HT1080 (cell line): ENCODE data around the gene SLC18A3. TPM values are rescaled to one million over a fixed set of nuclear protein-coding genes. Genes with fewer than 3 reads are reported as not detected.

Experiments
- DNase-seq: peaks from one replicate; pipeline ENCODE4 v3.0.0-alpha.2; 2015; ENCODE audit warnings: low read depth
- total RNA-seq: library from RNA; depleted of rRNA; stranded (reverse); fragments of >200 nt; shearing (Covaris generic); gene quantifications from 2 replicates; pipeline ENCODE4 v1.2.3, GENCODE V29; 2014

Gene SLC18A3
- total RNA-seq, 1 experiment from 2014 or later: not detected

DNA sequence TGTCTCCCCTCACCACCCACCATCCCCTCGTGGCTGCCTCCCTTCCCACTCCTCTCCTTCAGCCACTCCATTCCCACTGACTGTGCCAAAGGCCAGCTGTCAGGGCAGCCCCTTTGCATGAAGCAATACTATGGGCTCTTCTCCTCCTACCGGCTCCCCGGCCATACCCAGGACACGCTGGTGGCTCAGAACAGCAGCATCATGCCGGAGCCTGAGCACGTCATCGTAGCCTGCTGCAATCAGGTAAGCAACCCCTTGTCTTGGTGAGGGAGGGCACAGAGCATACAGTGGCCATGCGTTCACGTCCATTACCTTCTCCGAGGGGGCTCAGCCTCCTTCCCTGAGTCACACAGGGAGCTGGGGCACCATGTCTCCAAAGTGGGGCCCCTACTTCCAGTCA is 15.3 kb downstream of the SLC18A3 start:
- no peak for DNase-seq

DNA sequence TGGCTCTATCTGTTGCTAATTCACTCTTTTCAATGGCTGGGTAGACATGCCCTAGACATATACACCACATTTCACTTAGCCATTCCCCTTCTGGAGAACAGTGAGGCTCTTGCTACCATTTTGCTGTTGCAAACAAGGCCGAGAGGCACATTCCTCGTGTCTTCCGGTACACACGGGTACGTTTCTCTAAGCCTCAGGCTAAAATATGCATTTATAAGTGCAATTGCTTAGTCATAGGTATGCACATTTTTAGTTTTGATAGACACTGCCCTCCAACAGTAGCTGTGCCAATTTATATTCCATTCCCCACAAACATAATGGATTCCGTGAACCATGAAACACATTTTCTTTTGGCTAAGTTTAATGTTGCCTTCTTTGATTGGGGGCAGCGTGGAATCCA is 16.9 kb downstream of the SLC18A3 start:
- no peak for DNase-seq

DNA sequence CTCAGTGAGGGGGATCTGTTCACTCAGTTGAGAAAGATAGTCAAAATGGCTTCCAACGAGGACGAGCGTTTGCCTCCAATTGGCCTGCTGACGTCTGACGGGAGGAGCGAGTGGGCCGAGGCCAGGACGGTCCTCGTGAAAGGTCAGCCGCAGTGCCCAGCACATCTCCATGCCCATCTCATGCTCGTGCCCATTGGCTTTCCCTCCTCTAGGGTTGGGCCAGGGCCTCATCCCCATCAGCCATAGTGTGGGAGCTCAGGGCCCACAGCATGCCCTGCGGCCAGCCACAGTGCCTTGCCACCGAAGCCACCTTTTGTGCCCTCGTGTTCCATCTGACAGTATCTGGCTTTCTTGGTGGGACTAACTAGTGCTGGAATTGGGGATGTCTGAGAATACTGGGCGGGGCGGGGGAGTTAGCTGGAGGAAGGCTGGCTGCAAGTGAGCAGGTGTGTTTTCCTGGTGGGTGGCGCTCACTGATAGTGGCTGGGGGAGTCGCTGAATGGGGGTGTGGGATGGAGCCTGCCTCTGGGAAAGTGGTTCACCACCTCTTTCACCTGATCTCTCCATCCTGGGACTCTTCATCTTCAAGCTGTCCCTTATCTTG is 17.6 kb downstream of the SLC18A3 start:
- DNase-seq: no peak

DNA sequence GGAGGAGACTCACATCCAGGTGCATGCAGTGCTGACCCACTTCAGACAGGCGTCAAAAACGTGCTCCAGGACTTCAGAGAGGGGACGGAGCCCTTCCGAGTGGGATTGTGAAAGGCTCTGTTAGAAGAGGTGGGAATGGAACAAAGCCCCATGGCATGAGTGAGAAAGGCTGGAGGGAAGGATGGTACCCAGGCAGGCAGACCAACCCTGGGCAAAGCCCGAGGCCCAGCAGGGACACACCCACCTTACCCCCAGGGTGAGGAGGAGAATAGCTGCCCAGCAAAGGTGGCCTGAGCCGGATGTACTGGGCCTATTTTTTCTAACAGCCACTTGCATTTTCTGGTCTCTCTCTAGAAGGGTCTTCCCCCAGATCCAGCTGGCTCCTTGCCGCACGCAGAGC is 18.5 kb downstream of the SLC18A3 start:
- DNase-seq: no peak

DNA sequence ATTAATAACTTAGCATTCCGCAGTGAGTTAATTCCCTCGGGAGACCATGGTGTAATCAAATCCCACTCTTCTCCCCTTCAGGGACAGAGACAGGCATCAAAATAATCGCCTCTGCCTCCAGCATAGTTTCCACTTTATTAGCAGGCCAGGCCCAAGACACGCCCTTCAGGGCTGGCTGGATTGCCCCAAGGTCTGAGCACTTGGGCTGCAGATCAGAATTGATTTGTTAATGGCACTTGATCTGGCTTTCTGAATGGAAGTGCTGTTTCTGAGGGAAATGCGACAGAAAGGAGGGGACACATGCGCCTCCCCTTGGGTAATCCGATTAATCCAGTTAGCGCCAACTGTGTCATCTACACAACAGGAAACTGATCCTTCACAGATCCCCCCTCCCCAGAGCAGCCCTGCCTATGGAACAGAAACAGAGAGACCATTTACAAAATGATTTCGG is 19.3 kb downstream of the SLC18A3 start:
- DNase-seq: no peak

DNA sequence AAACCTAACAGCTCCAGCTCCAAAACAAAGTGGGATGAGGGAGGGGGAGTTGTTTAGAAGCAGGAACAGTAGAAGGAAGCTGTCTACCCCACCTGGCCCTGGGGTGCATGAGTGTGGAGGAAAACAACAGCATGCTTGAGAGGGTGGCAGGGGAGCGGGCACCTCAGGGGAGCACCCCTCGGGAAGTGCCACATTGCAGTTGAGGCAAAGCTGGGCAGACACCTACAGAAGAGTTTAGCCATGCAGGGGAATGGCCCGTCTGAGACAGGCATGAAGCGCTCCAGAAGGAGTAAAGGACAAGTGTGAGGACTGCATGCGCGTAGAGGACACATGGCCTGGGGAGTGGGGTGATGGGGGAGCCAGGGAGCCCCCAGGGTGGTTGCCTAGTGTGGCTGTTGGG is 21.9 kb downstream of the SLC18A3 start:
- DNase-seq: no peak

DNA sequence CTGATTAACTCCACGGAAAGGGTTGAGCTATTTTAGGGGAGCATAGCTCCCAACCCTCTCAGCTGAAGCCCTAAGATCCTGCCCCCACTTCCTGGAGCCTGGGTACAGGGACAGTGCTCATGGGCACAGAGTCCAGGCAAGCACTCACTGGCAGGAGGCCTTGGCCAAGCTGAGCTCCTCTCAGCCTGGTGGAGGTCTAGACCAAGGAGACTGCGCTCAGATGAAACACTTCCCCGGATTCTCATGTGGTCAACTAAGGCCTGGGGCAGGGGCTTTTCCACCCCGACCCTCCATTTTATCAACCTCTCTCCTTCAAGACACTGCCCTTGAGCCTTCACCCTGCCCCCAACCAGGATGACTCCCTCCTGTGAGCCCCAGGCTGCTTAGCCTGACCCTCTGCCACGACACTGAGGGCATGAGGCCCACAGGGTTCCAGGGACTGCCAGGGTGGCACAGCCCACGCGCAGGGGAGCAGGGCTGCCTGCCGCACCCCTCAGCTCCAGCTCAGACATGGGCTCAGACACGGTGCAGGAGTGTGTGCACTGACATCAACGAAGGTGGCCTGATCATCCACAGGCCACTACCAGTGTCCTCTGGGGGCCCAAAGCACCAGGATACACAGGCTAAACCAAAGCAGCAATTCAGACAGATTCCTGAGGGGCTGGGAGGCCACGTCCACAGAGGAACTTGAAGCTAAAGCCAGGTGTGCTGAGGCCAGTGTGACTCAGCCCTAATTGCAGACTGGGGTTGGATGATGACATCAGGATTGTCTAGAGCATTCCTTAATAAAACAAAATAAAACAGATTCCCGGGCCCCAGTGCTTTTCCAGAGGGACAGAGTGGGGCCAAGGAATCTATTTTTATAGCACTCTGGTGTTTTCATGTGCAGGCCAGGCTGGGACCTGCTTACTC is 22.6 kb downstream of the SLC18A3 start:
- DNase-seq: no peak

DNA sequence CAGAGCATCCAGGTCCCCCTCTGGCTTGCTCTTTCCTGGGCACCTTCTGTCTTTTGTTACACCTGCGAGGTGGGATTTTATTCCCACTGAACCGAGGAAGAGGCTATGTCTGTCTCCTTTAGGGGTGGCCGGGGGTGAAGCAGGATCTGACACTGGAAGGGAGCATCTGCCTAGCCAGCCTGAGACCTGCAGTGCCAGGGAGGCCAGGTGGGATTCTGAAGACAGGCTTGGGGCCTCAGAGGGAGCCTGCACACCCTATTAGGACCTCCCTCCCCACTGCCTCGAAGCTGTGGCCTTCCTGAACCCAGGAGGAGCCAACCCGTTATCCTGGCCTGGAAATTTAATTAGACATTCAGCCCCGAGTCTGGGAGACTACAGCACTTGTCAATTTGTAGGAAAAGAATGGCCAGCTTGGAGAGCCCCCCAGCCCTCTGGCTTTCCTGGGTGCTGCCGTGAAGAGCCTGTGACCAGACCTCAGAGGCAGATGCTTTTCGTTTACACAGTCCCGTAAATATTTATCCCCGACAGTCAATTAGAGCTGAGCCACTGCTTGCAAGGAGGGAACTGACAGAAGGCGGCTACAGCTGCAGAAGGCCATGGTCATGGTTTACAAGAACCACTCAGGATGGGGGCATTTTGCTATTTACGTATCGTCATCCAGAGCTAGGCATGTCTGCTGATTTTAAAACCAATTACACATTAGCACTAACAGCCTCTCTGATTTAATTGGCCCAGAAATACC is 23.4 kb downstream of the SLC18A3 start:
- no peak for DNase-seq

DNA sequence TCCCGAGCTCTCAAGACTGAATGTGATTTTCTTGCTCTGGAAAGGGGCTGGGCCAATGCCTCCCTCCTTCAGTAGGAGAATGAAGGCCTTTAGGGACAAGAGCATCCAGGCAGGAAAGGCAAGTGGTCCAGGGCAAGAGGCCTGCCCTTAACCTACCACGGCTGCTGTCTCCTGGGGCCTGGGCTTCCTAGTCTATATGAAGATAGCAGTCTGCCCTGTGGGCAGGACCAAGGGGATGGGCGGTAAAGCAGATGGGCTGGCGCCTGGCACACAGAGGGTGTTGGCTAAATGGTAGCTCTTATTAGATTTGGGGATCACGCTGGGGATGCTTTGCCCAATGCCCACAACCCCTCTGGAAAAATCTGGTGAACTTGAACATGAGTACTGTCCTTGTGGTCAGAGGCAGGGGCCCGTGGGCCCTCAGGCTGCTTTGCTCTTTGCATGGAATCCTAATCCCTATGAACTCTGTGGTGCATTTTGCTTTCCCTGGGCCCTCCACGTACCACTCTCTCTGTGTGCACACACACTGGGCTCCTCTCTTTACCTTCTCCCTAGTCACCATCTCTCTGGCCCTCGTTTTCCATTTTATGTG is 24.1 kb downstream of the SLC18A3 start:
- no peak for DNase-seq

DNA sequence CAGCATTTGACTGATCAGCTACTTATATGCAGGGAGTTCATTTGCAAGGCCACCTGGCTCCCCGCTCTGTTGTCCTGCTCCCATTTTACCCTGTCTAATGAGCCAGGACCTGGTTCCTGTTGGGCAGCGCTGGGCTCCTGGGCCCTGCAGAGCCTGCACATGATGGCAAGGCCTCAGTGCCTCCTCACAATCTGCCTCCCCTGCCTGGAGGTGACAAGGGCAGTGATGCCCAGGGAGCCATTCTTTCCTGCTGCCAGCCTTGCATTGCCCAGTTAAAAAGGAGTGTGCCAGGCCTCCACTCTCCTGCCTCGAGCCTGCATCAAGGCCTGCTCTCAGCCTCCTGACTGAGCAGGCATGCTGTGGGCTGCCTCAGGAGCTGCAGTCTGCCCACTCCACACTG is 32.2 kb downstream of the SLC18A3 start:
- no peak for DNase-seq

DNA sequence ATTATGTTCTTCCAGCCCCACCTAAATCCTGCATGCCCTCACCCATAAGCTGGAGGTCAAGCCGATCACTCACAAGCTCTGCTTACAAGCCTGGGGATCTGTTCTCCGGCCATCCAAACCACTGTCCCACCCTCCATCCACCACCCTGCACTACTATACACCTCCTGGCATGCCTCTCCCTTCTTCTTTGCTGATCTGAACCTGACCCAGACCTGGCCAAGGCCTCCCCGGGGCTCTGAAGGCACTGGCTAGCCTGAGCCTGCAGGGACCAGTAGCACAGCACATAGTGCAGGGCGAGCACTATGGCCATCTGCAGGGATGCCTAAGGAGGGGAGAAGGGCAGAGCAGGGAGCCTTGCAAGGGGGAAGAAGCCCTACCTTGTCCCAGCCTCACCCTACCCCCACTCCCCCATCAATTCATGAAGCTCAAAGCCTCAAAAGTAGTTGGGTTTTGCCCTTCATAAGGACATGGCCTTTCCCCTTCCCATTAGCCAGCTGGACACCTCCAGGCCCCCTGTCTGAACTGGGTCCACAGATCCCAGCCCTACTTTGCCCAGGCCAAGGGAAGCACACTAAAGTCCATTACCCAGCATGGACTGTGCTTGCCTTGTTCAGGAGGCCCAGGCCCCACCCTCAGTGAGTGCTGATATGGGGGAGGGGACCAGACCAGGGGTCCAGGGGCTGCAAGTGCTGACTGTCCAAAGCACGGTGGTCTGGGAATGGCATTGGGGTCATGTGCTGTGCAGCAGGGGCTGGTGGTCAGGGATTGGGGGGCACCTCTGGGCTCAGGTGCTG is 33.3 kb downstream of the SLC18A3 start:
- DNase-seq: no peak

DNA sequence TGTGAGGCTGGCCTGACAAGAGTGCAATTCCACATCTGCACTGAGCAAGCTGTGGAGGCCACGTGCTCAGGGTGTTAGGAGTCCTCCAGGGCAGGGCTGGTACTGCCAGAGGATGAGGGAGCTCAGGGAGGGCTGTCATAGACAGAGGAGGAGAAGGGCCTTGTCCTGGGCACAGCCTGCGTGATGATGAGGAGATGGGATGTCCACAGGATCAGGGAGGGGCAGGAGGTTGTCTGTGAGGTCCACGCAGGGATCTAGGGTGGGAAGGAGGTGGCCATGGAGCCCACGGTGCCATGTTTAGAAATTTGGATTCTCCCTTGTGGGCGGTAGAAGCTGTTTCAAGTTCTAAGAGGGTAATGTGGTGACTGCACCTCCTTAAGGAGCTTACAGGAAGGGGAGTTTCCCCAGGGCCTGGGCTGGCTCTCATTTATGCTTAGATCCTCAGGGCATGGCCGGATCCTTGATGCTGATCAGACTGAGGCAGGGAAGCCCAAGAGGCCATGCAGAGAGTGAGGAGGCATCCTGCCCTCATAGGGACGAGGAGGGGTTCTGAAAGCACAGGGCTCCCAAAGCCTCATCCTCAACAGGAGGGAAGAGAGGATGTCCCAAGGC is 34.0 kb downstream of the SLC18A3 start:
- no peak for DNase-seq

DNA sequence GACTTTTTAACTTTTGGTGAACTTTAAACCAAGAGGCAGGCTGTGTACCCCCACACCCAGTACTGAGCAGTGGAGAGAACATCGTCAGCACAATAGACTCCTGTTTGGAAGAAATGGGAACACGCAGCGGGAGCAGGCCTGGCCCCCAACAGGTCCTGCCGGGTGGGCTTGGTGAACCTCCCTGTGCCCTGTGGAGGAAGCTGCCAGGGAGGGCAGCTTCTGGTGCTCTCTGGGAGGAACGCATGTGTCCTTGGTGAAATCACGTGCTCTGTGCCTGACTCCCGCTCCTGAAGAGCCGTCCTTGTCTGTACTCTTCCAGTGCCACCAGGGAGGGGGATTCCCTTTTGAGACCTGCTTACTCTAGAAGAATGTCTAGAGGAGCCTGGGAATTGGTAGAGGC is 35.3 kb downstream of the SLC18A3 start:
- DNase-seq: no peak

DNA sequence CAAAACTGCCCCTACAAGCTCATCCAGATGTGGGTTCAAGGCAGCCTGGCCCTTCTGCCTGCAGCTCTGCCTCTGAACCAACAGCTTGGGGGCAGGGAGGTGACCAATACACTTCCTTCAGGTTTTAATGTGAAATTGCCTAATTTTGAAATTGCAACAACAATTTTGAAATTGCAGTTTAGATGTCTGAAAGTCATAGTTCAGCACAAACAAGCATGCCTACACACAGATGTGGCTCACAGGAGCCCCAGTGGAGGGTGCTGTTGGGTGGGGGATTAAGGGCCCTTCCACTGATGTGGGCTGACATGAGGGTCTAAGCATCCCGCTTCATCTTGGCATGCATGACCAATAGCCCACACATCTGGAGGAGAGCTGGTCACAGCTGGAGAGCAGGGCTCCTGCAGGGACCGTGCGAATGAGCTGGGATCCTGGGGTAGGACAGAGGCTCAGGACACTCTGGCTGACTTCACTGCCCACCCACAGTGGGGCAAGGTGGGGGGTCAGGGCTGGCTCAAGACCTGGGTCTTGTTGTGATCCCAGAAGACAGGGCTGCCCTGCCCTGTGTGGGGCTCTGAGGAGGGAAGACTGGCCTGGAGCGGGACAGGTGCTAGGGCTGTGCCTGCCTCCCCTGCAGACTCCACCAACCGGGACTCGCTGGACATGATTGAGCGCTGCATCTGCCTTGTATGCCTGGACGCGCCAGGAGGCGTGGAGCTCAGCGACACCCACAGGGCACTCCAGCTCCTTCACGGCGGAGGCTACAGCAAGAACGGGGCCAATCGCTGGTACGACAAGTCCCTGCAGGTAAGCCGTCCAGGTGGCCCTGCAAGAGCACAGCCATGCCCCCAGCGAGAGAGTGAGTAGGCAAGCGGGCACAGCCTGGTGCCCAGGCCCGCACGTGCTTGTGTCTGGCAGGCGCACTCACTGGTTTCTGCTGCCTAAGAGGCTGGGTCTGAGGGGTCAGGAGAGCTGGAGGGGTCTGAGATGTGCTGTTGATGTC is 36.1 kb downstream of the SLC18A3 start:
- DNase-seq: no peak

DNA sequence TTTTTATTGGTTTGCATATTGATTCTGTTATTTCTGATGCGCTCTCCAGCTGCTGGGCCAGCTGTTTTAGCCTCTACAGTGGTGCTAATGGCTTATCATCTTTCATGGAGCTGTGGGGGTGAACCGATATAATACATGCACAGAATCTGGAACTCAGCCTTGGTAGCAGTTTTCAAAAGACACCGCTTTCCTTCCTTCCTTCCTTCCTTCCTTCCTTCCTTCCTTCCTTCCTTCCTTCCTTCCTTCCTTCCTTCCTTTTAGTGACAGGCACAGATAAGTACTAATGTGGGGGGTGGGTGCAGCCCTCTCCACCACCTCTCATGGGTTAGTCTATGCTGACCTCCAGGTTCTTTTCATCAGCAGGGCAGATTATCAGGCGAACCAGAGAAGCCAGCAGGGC is 37.4 kb downstream of the SLC18A3 start:
- no peak for DNase-seq

DNA sequence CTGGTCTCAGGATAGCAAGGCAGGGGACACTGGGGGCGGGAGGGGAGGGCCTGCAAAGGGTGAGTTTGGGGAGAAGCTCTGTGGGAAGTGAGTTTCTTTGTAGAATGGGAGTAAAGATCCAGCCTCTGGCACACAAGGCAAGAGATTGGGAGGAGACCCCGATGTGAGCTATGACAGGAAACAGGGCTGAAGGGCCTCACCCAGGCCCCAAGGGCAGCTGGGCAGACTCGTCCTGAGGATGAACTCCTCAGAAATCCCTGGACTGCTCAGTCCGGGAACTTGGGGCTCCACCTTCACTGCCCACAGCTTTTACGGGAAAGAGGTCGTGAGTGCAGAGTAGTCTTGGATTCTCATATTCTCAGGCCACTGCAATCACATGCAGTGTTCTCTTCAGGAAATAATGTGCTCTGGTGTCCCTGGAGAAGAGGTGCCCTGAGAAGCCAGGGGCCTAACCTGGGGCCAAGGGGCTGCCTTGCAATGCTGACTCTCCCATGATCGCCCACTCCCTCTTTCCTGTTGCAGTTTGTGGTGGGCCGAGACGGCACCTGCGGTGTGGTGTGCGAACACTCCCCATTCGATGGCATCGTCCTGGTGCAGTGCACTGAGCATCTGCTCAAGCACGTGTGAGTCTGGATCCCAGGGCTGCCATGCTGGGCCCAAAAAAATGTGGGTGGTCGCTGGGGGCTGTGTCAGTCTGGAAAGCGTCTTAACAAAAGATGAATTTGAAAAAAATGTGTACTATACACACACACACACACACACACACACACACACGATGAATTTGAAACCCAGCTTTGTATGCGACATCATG is 38.1 kb downstream of the SLC18A3 start:
- DNase-seq: no peak

DNA sequence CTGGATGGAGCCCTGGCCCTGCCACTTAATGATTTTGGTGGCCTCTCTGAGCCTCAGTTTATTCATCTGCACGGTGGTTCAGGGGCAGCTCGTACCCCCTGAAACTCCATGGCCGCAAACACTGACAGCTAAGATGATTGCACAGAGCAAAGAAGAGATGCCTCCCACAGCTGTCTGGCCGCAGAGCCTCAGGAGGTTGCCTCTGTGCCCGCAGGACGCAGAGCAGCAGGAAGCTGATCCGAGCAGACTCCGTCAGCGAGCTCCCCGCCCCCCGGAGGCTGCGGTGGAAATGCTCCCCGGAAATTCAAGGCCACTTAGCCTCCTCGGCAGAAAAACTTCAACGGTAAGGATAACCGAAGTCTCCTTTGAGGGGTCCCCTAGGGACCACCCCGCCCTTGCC is 39.2 kb downstream of the SLC18A3 start:
- no peak for DNase-seq

DNA sequence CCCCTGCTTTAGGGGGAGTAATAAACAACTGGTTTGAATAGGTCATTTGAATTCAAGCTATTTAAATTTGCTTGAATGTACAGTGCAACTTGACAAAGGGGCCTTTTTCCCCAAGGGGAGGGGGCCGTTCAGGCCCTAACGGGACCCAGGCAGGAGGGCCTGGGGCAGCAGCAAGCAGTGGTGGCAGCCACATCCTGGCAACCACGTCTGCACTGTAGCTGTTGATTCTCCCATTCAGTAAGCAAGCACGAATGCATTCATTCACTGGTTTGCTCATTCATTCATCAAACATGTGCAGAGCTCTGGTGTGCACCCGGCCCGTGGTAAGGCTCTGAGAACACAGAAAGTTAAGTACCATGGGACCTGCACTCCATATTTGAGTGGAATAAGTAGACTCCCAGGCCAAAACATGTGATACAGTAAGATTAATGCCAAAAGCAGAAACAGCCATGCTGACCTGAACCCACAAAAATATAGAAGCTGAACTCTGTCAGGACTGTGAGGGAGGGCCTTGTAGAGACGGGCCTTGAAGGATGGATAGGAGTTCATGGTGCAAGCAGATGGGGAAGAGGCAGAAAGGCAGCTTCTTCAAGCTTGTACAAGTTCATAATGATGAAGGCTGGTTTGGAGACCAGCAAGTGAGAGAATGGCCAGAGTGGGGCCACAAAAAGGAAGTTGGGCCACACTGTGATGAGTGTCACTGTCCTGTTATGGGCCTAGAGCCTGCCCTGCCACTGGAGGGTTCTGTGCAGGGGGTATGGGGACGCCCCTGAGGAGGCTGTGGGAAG is 40.0 kb downstream of the SLC18A3 start:
- no peak for DNase-seq
